A549 treated with DMSO at 1 μM for 4 hours (cell line): ENCODE measurements around the gene GPR61. TPM values are rescaled to one million over a fixed set of nuclear protein-coding genes. Genes with fewer than 3 reads are reported as not detected.

ENCODE experiments used
- total RNA-seq: library from RNA; stranded (reverse); fragments of 200-300 nt; extraction: Qiagen RNA extraction; gene quantifications from 5 replicates; pipeline ENCODE4 v1.2.3, GENCODE V29; 2022; ENCODE audit warnings: low read depth

The GPR61 gene, protein sequence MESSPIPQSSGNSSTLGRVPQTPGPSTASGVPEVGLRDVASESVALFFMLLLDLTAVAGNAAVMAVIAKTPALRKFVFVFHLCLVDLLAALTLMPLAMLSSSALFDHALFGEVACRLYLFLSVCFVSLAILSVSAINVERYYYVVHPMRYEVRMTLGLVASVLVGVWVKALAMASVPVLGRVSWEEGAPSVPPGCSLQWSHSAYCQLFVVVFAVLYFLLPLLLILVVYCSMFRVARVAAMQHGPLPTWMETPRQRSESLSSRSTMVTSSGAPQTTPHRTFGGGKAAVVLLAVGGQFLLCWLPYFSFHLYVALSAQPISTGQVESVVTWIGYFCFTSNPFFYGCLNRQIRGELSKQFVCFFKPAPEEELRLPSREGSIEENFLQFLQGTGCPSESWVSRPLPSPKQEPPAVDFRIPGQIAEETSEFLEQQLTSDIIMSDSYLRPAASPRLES
- total RNA-seq, result not detected in 5 replicates

DNA sequence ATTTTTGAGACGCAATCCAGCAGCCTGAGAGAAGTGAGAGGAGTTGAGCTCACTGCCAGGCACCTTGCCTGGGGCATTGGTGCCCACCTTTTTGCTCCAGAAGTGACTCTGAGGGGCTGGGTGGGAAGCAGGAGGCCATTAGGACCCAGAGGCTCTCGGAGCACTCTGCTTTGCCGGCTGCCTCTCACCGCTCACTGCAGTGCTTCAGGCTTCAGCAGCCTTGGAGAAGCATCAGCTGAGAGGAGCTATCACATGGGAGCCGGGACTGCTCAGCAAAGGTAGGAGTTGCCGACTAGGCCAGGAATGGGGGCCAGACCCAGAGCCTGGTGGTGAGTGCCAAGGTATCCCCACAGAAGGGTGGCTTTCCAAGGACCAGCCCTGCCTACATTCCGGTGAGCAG is at the start of gene GPR61:
GPR61 (plus strand) TSS at position 197 of the 400 bp plus-strand sequence. CDS start 3,151 bp downstream, outside the sequence.

DNA sequence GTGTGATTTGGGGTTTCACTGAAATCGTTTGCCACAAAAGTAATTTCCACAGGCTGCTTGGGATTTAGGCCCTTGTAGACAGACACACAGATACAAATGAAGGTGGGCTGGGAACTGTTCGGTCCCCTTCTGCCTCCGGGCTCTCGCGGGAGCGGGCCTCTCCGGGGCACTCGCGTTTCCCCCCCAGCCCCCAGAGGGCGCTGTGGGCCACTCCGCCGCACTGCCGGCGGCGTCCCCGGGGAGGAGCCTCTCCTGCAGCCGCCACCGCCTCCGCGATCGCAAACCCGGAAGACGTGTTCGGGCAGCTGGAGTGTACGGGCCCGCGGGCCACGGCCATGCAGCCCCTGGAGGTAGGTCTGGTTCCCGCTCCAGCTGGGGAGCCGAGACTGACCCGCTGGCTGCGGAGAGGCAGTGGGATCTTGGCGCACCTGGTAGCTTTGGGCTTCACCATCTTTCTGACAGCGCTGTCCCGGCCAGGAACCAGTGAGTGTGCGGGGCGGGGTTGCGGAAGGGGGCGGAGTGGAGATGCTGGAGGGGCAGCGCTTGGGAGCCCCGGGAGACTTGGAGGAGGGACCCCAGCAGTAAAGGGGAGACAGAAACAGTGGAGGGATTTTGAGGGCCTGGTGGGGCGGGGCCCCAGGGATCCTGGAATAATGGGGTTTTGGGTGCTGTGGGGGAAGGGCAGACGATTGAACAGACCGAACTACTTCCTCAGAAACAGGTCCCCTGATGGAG is 45.7 kb upstream of the GPR61 start, which contains the start of gene CYB561D1:
CYB561D1 (plus strand) TSS at position 290 of the 735 bp plus-strand sequence; CDS start at position 336, 46 bp downstream.

DNA sequence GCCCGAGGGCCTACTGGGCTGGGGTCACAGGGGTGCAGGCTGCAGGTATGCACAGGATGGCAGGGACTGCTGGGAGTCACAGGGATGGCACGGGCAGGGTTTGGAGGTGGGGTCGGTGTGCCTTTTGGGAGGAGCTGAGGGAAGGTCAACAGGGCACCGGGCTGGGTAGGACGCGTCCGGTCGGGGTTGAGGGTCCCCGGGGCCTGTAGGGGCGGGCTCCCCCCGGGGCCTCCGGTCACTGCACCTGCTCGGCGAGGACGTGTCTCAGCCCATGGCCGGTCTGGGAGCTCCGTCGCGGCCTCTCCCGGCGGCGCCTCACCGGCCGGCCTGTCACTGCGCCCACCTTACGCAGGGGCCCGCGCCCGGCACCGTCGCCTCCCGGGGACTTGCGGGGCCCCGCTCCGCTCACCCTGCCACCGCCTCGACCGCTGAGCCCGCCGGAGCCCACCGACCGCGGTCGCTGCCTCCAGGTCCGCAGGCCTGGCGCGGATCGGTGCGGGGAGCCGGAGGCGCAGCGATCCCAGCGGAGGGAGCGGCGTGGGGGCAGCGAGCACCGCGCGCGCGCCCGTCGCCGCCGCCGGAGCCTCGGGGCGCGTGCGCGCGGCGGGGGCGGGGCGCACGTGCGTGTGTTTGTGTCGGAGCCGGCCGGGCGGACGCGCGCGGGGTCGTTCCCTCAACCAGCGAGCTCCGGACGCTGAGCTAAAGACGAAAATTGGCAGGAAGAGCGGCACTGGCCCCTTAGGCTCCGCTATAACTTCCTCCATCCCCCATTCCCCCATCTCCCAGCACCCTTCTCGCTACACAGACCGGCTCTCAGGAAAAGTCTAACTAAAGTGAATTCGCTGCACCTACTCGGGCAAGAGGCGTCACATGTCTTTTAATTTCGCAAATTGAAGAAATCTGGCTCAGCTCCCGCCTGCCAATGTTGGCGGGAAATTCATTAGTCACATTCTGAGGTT is 30.2 kb upstream of the GPR61 start, which contains the start of gene AMIGO1:
AMIGO1 (minus strand) TSS at position 552 of the 959 bp plus-strand sequence. CDS start 815 bp downstream, outside the sequence.

DNA sequence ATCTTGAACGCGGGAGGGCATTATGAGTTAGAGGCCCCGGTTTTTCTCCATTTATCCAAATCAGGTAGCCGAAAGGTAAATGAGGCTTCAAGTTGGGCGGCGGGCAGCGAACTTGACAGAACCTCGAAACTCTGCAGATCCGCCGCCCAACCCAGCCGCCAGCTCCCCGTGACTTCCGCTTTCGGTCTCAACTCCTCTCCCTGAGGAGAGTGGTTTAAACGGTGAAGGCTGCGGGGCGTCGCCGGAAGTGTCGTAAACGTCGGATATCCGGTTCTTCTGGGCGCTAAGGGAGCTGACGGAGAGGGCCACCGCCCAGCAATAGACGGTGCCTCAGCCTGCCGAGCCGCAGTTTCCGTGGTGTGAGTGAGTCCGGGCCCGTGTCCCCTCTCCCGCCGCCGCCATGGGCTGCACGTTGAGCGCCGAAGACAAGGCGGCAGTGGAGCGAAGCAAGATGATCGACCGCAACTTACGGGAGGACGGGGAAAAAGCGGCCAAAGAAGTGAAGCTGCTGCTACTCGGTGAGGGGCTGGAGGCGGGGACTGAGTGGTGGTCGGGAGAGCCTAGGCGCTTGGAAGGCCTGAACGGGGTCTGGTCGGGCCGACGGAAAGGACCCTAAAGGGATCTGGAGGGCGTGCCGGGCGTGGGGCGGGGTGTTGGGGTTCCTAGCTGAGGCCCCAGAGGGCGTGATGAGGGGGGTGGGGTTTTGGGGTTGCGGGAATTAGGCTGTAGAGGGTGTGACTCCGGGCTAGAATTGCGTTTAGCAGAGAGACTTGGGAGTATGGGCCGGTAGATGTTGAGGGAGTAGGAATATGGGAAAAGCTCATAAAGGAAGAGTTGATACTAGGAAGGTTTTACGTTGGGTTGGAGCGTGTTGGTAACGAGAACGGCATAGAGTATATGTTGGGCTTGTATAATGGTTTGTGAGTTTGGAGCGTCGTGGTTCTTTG is 8.9 kb downstream of the GPR61 start, which contains the start of gene GNAI3:
GNAI3 (plus strand) TSS at position 295 of the 947 bp plus-strand sequence; CDS start at position 401, 106 bp downstream.

Other genes with a start within 250 kb of the GPR61 start
- not detected in 5 replicates for gene MYBPHL, start 232.9 kb upstream of the GPR61 start, total RNA-seq
- 3.7 to 4.7 TPM (median 4.4 TPM) in 5 replicates for gene SORT1, start 142.0 kb upstream of the GPR61 start, total RNA-seq
- gene PSMA5, start 113.4 kb upstream of the GPR61 start, total RNA-seq, result 104 to 114 TPM (median 113 TPM) in 5 replicates
- 0.10 to 0.19 TPM (median 0.15 TPM) in 5 replicates for gene SYPL2, start 73.3 kb upstream of the GPR61 start, total RNA-seq
- gene ATXN7L2, start 56.0 kb upstream of the GPR61 start, total RNA-seq, result 2.0 to 3.8 TPM (median 2.8 TPM) in 5 replicates
- gene CYB561D1, start 45.8 kb upstream of the GPR61 start, total RNA-seq, result 4.5 to 5.2 TPM (median 4.8 TPM) in 5 replicates
- 1.0 to 1.5 TPM (median 1.2 TPM) in 5 replicates for gene AMIGO1, start 30.1 kb upstream of the GPR61 start, total RNA-seq
- gene GNAI3, start 8.7 kb downstream of the GPR61 start, total RNA-seq, result 4.7 to 5.9 TPM (median 5.4 TPM) in 5 replicates
- 0.13 to 0.20 TPM (median 0.18 TPM) in 3 of 5 replicates, not detected in the others for gene GNAT2, start 79.7 kb downstream of the GPR61 start, total RNA-seq
- 28.3 to 31.7 TPM (median 30.6 TPM) in 5 replicates for gene AMPD2, start 80.0 kb downstream of the GPR61 start, total RNA-seq
- gene GSTM4, start 116.2 kb downstream of the GPR61 start, total RNA-seq, result 8.5 to 10.7 TPM (median 9.6 TPM) in 5 replicates
- gene GSTM2, start 128.2 kb downstream of the GPR61 start, total RNA-seq, result 3.2 to 5.2 TPM (median 4.0 TPM) in 5 replicates
- not detected in 5 replicates for gene GSTM1, start 147.9 kb downstream of the GPR61 start, total RNA-seq
- not detected in 5 replicates for gene GSTM5, start 172.4 kb downstream of the GPR61 start, total RNA-seq
- 21.7 to 33.5 TPM (median 24.4 TPM) in 5 replicates for gene GSTM3, start 201.2 kb downstream of the GPR61 start, total RNA-seq
- 0.94 to 1.6 TPM (median 1.1 TPM) in 5 replicates for gene EPS8L3, start 224.1 kb downstream of the GPR61 start, total RNA-seq